Measurements from ENCODE around the gene WDR41.

- TF ChIP-seq CTCF (IDR thresholded peaks at IDR 0.05), result no peak
- no peak for TF ChIP-seq REST (IDR thresholded peaks at IDR 0.05; ENCODE audit: insufficient read depth in 1 of 2, low read depth in 2 of 2, low read length in 1 of 2)
- TF ChIP-seq POLR2AphosphoS5 (IDR thresholded peaks at IDR 0.05; ENCODE audit: low read depth, low read length), result no peak
- no peak for TF ChIP-seq SIN3A (IDR thresholded peaks at IDR 0.05; ENCODE audit: borderline replicate concordance, insufficient read depth, low read depth, low read length)
- no peak for TF ChIP-seq TCF7L2 (IDR thresholded peaks at IDR 0.05; ENCODE audit: low read depth, low read length)
Measured at GRCh38 chr5:77425998-77426659, 66.0 kb downstream of the WDR41 start.
